ENCODE results near the gene EDN2.

DNA sequence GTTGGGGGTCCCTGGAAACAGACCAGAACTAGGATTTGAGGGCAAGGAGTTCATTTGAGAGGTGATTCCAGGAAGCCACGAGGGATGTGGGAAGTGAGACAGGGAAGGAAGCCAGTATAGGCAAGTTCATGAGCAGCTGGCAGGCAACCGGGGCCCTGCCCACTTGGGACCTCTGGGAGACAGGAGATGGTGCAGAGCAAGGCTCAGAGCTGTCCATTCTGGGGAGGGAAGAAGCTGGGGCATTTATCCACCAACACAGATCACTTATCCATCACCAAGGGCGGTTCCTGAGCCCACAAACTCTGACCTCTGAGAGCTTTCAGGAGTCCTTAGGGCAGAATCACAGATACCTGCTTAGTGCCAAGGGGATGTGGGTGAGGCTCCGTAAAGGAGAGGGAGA lies 16.8 kb downstream of the EDN2 start:
- no peak for TF ChIP-seq CTCF (IDR thresholded peaks at IDR 0.05 in 4 of 5, conservative IDR thresholded peaks at IDR 0.05 in 1 of 5)
- TF ChIP-seq POLR2A (IDR thresholded peaks at IDR 0.05), result no peak
